Adipocyte (in vitro differentiated cells): ENCODE data around the gene LRRC58.
"Not testable (repeated sequence)": the region's sequence is repeated elsewhere in the genome, so short reads cannot be mapped to it uniquely, and the experiment has no call there.

ENCODE experiments used
- DNase-seq: peaks from one replicate; pipeline ENCODE4 v3.0.0-alpha.2; 2015; ENCODE audit warnings: low read depth
- H3K27me3 ChIP-seq: replicated peaks from 2 replicates; pipeline ENCODE4 v1.7.0; 2013; ENCODE audit warnings: mild to moderate bottlenecking, low read length, moderate library complexity; ENCODE audit not compliant: control insufficient read depth, insufficient read depth
- H3K36me3 ChIP-seq: 2 replicates; pipeline ENCODE4 v1.7.0; 2013; ENCODE audit warnings: low read length, mild to moderate bottlenecking, moderate library complexity; ENCODE audit not compliant: control insufficient read depth, insufficient read depth, severe bottlenecking
- H3K4me1 ChIP-seq: 2 replicates; pipeline ENCODE4 v1.7.0; 2013; ENCODE audit warnings: mild to moderate bottlenecking, low read length, moderate library complexity; ENCODE audit not compliant: control insufficient read depth, insufficient read depth
- H3K4me3 ChIP-seq: 2 replicates; pipeline ENCODE4 v1.7.0; 2013; ENCODE audit warnings: mild to moderate bottlenecking, low read length, moderate library complexity
- H3K9ac ChIP-seq: 2 replicates; pipeline ENCODE4 v1.7.0; 2013; ENCODE audit warnings: mild to moderate bottlenecking, low read length, moderate library complexity
- H3K9me3 ChIP-seq: 2 replicates; pipeline ENCODE4 v1.7.0; 2013; ENCODE audit warnings: mild to moderate bottlenecking, low read length, moderate library complexity; ENCODE audit not compliant: control insufficient read depth

Gene LRRC58

DNA sequence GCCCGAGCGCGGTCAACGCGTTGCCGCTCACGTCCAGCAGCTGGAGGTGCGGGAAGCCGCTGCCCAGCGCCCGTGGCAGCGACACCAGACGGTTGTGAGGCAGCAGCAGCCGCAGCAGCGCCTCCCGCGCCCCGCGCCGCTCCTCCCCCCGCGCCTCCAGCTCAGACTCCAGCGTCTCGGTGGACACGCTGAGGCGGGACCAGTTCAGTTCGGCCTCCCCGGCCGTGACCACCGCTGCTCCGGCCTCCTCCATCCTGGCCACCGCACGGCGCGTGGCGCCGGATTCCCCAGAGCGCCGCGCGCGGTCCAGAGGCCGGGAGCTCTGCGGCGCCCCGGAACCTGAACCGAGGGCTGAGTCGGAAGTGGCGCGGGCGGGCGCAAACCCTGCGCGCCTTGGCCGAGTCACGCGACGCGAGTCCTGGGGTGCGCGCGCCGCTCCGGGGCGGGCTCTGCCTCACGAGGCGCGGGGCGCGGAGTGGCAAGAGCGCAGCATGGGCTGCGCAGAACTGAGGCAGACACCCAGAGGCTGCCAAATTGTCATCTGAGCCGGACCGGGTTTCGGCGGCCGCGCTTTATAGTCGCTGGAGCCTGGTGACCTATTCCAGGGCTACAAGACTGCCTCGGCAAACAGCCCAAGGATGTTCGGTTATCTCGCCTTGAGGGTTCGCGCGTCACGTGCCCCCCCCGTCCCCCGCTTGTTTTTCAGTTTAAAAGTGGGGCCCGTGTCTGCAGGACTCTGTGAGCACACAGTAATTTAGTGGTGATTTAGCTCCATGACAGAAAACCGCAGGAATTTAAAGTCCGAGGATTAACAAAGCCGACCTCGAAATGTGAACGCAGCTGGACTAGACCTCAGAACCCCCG, at the start of gene LRRC58:
Gene LRRC58 (minus strand): TSS at position 364 of the 864 bp plus-strand sequence. CDS start 111 bp downstream, at position 253.
- Histone ChIP-seq H3K4me3 (peak within 1 kb of the TSS; percentile 83), H3K27me3 (no peaks in the 10 kb centered on the region)

DNA sequence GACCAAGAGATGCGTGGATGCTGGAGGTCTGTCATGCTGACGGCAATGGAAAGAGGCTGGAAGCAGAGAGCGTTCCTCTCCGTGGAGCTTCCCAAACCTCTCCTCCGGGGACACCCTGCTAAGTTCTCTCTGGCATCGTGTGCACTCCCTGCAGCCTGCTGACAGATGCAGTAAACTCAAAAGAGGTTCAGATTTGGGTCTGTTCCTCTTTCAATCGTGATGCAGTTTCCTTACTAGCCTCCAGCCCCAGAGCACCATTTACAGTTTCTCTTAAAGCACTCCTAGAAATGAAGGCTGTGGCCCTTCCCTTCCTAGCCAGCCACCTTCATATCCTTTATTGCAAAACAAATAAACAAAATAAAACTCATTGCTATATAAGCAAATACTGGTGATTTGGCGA, 47.3 kb upstream of the LRRC58 start:
- no peak overlapping the region for H3K9ac ChIP-seq
- DNase-seq = no peak
- H3K36me3 ChIP-seq = peaks cover 83% of the 10 kb centered on the region
- no peak overlapping the region for H3K4me3 ChIP-seq
- H3K9me3 ChIP-seq = no peaks in the 10 kb centered on the region
- H3K4me1 ChIP-seq = peaks cover 8% of the 10 kb centered on the region
- no peaks in the 10 kb centered on the region for H3K27me3 ChIP-seq

More for the DNA sequence above, at the start of gene LRRC58:
- H3K36me3 ChIP-seq = no peaks in the 10 kb centered on the region
- peak; percentile 99 for DNase-seq
- no peaks in the 10 kb centered on the region for H3K9me3 ChIP-seq
- peaks cover 33% of the 10 kb centered on the region for H3K4me1 ChIP-seq
- H3K9ac ChIP-seq = peak within 1 kb of the TSS; percentile 94

DNA sequence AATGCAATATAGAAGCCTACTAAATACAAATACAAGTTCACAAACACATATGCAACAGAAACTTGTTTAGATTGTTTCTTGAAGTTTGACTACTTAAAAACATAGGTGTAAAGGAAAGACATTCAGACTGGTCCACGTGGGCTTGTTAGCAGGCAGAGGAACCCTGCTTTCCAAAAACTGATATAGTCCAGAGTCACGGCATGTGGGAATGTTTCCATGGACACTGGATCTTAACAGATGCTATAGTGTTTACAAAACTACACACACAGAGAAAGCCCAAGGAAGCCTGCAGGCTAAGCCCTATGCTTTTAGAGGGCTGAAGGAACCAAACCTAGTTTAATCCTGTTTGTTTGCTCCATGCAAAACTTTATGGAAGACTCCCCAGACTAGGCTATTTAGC, 45.2 kb upstream of the LRRC58 start:
- Histone ChIP-seq H3K36me3 (peaks cover 62% of the 10 kb centered on the region), H3K9ac (no peak overlapping the region), H3K4me3 (no peak overlapping the region), H3K4me1 (peaks cover 8% of the 10 kb centered on the region), H3K9me3 (no peaks in the 10 kb centered on the region), H3K27me3 (no peaks in the 10 kb centered on the region)
- no peak for DNase-seq

DNA sequence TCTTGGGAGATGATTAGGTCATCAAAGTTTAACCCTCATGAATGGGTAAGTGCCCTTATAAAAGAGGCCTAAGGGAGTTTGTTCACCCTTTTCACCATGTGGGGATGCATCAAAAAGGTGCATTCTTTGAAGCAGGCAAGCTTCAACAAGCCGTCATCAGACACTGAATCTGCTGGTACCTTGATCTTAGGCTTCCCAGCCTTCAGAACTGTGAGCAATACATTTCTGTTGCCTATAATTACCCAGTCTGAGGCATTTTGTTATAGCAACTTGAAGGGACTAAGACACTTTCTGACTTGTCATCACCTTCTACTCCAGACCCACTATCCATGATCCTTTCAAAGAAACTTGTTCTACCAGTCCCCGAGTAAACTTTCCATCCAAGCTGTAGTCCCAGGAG, 44.6 kb upstream of the LRRC58 start:
- no peaks in the 10 kb centered on the region for H3K9me3 ChIP-seq
- no peaks in the 10 kb centered on the region for H3K27me3 ChIP-seq
- H3K4me1 ChIP-seq = peaks cover 8% of the 10 kb centered on the region
- no peak overlapping the region for H3K4me3 ChIP-seq
- no peak for DNase-seq
- peaks cover 56% of the 10 kb centered on the region for H3K36me3 ChIP-seq
- H3K9ac ChIP-seq = no peak overlapping the region

DNA sequence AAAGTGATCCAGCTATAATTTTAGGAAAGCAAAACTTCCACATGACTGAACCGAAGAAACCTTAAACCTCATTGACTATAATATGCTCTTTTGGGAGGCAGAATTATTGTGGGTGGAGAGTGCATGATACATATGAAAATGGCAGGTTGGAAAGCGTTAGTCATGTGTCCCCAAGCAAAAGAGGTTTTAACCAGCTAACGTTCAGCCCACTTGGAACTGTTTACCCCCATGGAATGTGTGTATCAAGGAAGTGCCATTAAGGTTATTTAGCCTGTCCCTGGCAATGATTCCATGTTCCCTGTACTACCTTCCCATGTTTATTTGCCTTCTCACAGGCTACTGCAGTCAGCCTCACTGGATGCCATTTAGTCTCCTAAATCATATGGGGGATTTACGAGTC, 44.1 kb upstream of the LRRC58 start:
- Histone ChIP-seq H3K9me3 (no peaks in the 10 kb centered on the region), H3K4me3 (no peak overlapping the region), H3K9ac (no peak overlapping the region), H3K27me3 (no peaks in the 10 kb centered on the region), H3K36me3 (peaks cover 51% of the 10 kb centered on the region), H3K4me1 (peaks cover 8% of the 10 kb centered on the region)
- DNase-seq = no peak

DNA sequence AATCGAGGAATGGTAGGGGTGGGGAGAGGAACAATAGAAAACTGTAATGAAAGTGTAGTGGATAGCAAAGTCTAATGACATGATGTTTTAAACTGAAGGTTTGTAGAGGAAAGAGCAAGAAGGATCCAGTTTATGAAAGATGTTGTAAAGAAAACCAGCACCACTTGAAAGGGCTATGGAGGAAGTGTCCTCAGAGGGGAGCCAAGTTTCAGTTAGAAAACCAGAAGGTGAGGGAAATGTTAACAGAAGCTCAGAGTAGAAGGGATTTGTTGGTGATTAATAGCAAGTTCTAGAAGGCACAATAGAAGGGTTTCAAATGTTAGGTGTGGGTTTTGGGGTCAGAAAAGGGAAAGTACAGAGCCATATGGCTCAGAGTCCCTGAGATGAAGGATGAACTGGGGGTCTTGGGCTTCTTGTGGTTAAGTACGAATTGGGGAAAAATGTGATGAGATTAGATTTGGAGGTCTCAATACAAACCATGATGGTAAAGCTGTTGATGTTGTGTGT, 33.8 kb upstream of the LRRC58 start:
- H3K9ac ChIP-seq = no peak overlapping the region
- no peaks in the 10 kb centered on the region for H3K27me3 ChIP-seq
- peaks cover 5% of the 10 kb centered on the region for H3K9me3 ChIP-seq
- no peaks in the 10 kb centered on the region for H3K4me1 ChIP-seq
- H3K4me3 ChIP-seq = no peak overlapping the region
- no peak for DNase-seq
- H3K36me3 ChIP-seq = no peaks in the 10 kb centered on the region

DNA sequence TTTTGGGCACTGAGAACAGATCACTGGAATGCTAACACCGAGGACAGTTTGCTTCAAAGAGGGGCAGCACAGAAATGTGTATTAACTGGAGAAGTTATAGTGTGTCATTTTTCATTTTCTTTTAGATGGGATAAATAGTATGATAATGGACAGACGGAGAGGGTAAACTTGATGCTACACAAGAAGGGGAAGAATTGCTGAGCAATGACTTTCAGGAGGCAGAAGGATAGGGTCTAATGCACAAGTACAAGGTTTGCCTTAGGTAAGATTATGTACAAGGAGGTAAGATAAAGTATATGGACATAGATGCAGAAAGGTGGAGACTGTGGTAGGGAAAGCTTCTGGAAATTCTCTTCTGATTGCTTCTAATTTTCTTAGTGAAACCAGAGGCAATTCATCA, 32.3 kb upstream of the LRRC58 start:
- Histone ChIP-seq H3K4me1 (no peaks in the 10 kb centered on the region), H3K36me3 (no peaks in the 10 kb centered on the region), H3K9ac (no peak overlapping the region), H3K27me3 (no peaks in the 10 kb centered on the region), H3K9me3 (peaks cover 5% of the 10 kb centered on the region), H3K4me3 (no peak overlapping the region)
- no peak for DNase-seq

DNA sequence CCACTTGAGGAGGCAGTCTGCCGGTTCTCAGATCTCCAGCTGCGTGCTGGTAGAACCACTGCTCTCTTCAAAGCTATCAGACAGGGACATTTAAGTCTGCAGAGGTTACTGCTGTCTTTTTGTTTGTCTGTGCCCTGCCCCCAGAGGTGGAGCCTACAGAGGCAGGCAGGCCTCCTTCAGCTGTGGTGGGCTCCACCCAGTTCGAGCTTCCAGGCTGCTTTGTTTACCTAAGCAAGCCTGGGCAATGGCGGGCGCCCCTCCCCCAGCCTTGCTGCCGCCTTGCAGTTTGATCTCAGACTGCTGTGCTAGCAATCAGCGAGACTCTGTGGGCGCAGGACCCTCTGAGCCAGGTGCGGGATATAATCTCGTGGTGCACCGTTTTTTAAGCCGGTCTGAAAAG, 28.8 kb upstream of the LRRC58 start:
- not testable (repeated sequence) for H3K9ac ChIP-seq, H3K36me3 ChIP-seq, H3K9me3 ChIP-seq, H3K27me3 ChIP-seq, H3K4me1 ChIP-seq, H3K4me3 ChIP-seq, DNase-seq

DNA sequence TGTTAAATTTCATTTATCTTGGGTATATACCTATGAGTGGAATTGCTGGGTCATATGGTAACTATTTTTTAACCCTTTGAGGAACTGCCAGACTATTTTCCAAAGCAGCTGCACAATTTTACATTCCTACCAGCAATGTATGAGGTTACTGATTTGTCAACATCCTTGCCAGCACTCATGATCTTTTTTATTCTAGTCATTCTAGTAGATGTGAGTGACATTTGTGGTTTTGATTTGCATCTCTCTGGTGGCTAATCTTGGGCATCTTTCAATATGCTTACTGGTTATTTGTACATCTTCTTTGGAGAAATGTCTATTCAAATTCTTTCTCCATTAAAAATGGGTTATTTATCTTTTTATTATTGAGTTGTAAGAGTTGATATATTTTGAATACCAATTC, 21.3 kb upstream of the LRRC58 start:
- H3K36me3 ChIP-seq = no peaks in the 10 kb centered on the region
- H3K27me3 ChIP-seq = no peaks in the 10 kb centered on the region
- no peaks in the 10 kb centered on the region for H3K9me3 ChIP-seq
- DNase-seq = no peak
- H3K9ac ChIP-seq = no peak overlapping the region
- no peak overlapping the region for H3K4me3 ChIP-seq
- peaks cover under 1% of the 10 kb centered on the region for H3K4me1 ChIP-seq

DNA sequence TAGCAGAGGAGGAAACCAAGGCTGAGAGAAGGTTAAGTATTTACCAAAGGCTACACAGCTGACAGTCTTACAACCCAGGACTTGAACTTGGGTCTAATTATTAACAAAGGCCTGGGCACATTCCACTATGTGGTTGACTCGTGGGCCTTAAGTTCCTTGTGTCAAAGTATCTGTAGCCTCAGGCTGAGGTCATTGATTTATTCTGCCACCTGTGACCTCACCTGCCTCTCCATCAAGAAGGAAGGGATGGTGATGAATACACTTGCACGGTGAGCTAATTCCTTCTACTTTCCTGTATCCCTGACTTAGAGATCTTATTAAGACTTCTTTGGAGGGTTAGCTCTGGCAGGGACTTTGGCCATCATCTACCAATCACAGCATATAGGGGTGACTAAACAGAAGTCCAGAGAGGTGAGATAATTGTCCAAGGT, 19.9 kb upstream of the LRRC58 start:
- DNase-seq = no peak
- Histone ChIP-seq H3K4me3 (no peak overlapping the region), H3K9me3 (no peaks in the 10 kb centered on the region), H3K27me3 (no peaks in the 10 kb centered on the region), H3K4me1 (peaks cover 14% of the 10 kb centered on the region), H3K36me3 (no peaks in the 10 kb centered on the region), H3K9ac (no peak overlapping the region)

DNA sequence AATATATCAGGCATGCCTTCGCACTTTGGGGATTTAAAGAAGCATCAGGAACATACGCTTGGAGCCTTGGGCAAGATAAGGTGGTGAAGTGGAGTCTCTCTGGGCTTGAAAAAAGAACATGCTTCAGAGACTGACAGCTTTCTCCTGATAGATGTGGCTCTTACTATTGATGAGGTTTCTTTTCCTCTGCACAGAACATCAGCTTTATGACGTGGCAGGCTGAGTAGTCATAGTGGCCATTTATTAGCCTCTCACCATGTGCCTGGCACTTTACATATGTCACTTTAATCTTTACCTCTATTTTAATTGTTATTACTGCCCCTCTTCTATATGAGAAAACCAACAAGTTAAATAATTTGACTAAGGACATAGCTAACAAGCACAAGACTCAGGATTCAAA, 19.0 kb upstream of the LRRC58 start:
- H3K9ac ChIP-seq = no peak overlapping the region
- DNase-seq = no peak
- H3K27me3 ChIP-seq = no peaks in the 10 kb centered on the region
- H3K36me3 ChIP-seq = no peaks in the 10 kb centered on the region
- H3K4me3 ChIP-seq = no peak overlapping the region
- H3K9me3 ChIP-seq = no peaks in the 10 kb centered on the region
- peaks cover 15% of the 10 kb centered on the region for H3K4me1 ChIP-seq
